CD4-positive, alpha-beta T cell (primary cell): ENCODE data around the gene MRPL1. TPM values are rescaled to one million over a fixed set of nuclear protein-coding genes. Genes with fewer than 3 reads are reported as not detected.

Experiments used
- ATAC-seq: fragments of 200-7000 bp; cut with Tn5 transposase; one replicate; pipeline ENCODE4 v1.10.0; 2022; ENCODE audit warnings: mild to moderate bottlenecking; ENCODE audit not compliant: poor library complexity
- CTCF ChIA-PET: fragments of 350-600 bp; sonication (Branson Sonifier 250); formaldehyde crosslinking; loops from one replicate; lab custom pipeline; 2021; ENCODE audit warnings: antibody characterized with exemption, inconsistent platforms; lab: Charles Lee
- POLR2A ChIA-PET: fragments of 350-600 bp; sonication (Branson Sonifier 250); formaldehyde crosslinking; loops from one replicate; lab custom pipeline; 2021; ENCODE audit warnings: antibody characterized with exemption, inconsistent platforms; lab: Charles Lee
- DNase-seq, 14 experiments: peaks; one replicate each; pipeline ENCODE4 v3.0.0-alpha.2; 2013 to 2020; ENCODE audit warnings: mixed read lengths in 2 of 14
- H3K27ac ChIP-seq, 2 donors: one replicate each; pipeline versions ENCODE4 v1.5.1 to v1.7.0; 2013; ENCODE audit warnings: low read length in 2 of 2, low read depth in 1 of 2, mild to moderate bottlenecking in 1 of 2
- H3K27me3 ChIP-seq, 2 experiments: 1 replicate in 1 of 2; 2 replicates in 1 of 2; pipeline versions ENCODE4 v1.6.1 to v1.7.0; 2013; ENCODE audit warnings: low read length in 2 of 2, control low read depth in 1 of 2, mild to moderate bottlenecking in 1 of 2, moderate library complexity in 1 of 2; ENCODE audit not compliant: insufficient read depth in 2 of 2, control insufficient read depth in 1 of 2
- H3K36me3 ChIP-seq: one replicate; pipeline ENCODE4 v1.6.1; 2013; ENCODE audit warnings: low read length, control low read depth; ENCODE audit not compliant: insufficient read depth
- H3K4me1 ChIP-seq: one replicate; pipeline ENCODE4 v1.6.1; 2013; ENCODE audit warnings: low read length, control low read depth; ENCODE audit not compliant: insufficient read depth
- H3K4me3 ChIP-seq: one replicate; pipeline ENCODE4 v1.5.1; 2013; ENCODE audit warnings: mild to moderate bottlenecking, low read length, moderate library complexity
- H3K9me3 ChIP-seq, 2 experiments: 1 replicate in 1 of 2; 2 replicates in 1 of 2; pipeline versions ENCODE4 v1.6.1 to v1.7.0; 2013; ENCODE audit warnings: low read length in 2 of 2, mild to moderate bottlenecking in 2 of 2, control low read depth in 1 of 2, moderate library complexity in 1 of 2; ENCODE audit not compliant: control insufficient read depth in 1 of 2, insufficient read depth in 1 of 2
- H3K27ac Mint-ChIP-seq: one replicate; pipeline ENCODE4 v1.8.0; 2020; ENCODE audit warnings: mixed read lengths
- H3K27me3 Mint-ChIP-seq: one replicate; pipeline ENCODE4 v1.8.0; 2021; ENCODE audit warnings: mixed read lengths
- H3K36me3 Mint-ChIP-seq: one replicate; pipeline ENCODE4 v1.8.0; 2021; ENCODE audit warnings: low read depth, mixed read lengths
- H3K4me1 Mint-ChIP-seq: one replicate; pipeline ENCODE4 v1.8.0; 2021; ENCODE audit warnings: low read depth, mixed read lengths
- H3K4me3 Mint-ChIP-seq: one replicate; pipeline ENCODE4 v1.8.0; 2020; ENCODE audit warnings: mild to moderate bottlenecking, mixed read lengths
- H3K9me3 Mint-ChIP-seq: one replicate; pipeline ENCODE4 v1.8.0; 2020; ENCODE audit warnings: mixed read lengths
- intact Hi-C, 2 experiments: fragments of 100-400 bp; cut with DNase I in 1 of 2; cut with micrococcal nuclease in 1 of 2; formaldehyde crosslinking; loops; one replicate each; pipeline versions ENCODE4 v1.15.1 to v1.9.0; 2023 to 2025; cut with DNase I, micrococcal nuclease
- total RNA-seq, 174 experiments: library from RNA in 2 of 174; stranded (reverse) in 2 of 174; gene quantifications; one replicate each; pipeline ENCODE4 v1.2.3 and lab custom pipeline; 2021 to 2026
- TF ChIP-seq, protein P1 (sequence below): fragments of 200-600 bp; IDR thresholded peaks from one replicate; pipeline ENCODE4 v1.8.0; 2022; ENCODE audit warnings: antibody characterized with exemption, mild to moderate bottlenecking

Gene MRPL1
- total RNA-seq, 2 experiments from 2014 or later = 14.8 to 17.5 TPM

DNA sequence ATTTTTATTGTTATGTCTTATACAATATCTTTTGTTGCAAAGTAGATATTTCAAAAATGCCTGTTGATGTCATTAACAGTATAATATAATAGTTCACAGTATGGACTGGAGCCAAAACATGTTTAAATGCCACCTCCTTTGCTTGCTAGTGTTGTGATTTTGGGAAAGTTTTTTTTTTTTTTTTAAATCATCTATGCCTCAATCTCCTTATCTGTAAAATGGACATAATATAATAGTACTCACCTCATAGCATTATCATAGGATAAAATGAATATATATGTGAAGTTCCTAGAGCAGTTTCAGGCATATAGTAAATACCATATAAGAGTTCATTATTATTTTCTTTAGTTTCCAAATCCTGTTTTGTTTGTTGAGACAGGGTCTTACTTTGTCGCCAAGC, 18.3 kb upstream of the MRPL1 start:
- TF ChIP-seq, protein P1, sequence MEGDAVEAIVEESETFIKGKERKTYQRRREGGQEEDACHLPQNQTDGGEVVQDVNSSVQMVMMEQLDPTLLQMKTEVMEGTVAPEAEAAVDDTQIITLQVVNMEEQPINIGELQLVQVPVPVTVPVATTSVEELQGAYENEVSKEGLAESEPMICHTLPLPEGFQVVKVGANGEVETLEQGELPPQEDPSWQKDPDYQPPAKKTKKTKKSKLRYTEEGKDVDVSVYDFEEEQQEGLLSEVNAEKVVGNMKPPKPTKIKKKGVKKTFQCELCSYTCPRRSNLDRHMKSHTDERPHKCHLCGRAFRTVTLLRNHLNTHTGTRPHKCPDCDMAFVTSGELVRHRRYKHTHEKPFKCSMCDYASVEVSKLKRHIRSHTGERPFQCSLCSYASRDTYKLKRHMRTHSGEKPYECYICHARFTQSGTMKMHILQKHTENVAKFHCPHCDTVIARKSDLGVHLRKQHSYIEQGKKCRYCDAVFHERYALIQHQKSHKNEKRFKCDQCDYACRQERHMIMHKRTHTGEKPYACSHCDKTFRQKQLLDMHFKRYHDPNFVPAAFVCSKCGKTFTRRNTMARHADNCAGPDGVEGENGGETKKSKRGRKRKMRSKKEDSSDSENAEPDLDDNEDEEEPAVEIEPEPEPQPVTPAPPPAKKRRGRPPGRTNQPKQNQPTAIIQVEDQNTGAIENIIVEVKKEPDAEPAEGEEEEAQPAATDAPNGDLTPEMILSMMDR = no peak
- ChIA-PET POLR2A (interaction anchor here (1.0 to 4.0 kb wide), 5 partner anchors 9 to 24 kb away, joined by 3 to 27 read pairs (median 3); partner anchors contain the start of gene MRPL1), CTCF (interaction anchor here (1.2 to 1.6 kb wide), 2 partner anchors 17 to 116 kb away, joined by 3 read pairs; no protein-coding TSS in a partner anchor)
- Histone ChIP-seq H3K4me3 (no peak overlapping the region), H3K27me3 (no peaks in the 10 kb centered on the region), H3K36me3 (no peaks in the 10 kb centered on the region), H3K9me3 (no peaks in the 10 kb centered on the region), H3K27ac (no peak overlapping the region), H3K4me1 (no peaks in the 10 kb centered on the region)
- intact Hi-C loops = no loop called here
- Mint-ChIP-seq H3K4me1 (peaks cover 23% of the 10 kb centered on the region), H3K4me3 (no peak overlapping the region), H3K27ac (no peak overlapping the region), H3K36me3 (no peaks in the 10 kb centered on the region), H3K9me3 (no peaks in the 10 kb centered on the region), H3K27me3 (no peaks in the 10 kb centered on the region)
- DNase-seq = no peak
- no peak for ATAC-seq

DNA sequence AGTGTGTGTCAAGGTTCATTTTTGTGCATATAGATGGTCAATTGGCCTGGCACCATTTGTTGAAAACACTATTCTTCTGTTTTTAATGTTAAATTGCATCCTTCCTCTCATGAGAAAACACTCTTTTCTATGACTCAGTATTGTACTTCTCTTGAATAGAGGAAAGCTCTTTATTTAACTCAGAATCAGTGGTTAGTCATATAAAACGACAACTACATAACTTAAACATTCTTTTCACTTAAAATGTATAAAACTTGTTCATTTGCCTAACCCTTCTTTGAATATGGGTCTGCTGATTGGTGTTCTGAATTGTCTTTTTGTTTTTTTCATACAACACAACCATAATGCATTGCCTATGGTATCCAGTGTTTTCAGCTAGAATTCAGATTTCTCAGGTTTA, 17.2 kb upstream of the MRPL1 start:
- no peak for ATAC-seq
- no peak overlapping the region for H3K4me3 Mint-ChIP-seq
- no peaks in the 10 kb centered on the region for H3K36me3 Mint-ChIP-seq
- no peaks in the 10 kb centered on the region for H3K9me3 Mint-ChIP-seq
- H3K27ac Mint-ChIP-seq = no peak overlapping the region
- intact Hi-C loops = no loop called here
- TF ChIP-seq, protein P1 = no peak
- Histone ChIP-seq H3K36me3 (no peaks in the 10 kb centered on the region), H3K27ac (no peak overlapping the region), H3K4me1 (no peaks in the 10 kb centered on the region), H3K9me3 (no peaks in the 10 kb centered on the region), H3K4me3 (no peak overlapping the region), H3K27me3 (no peaks in the 10 kb centered on the region)
- CTCF ChIA-PET = no interaction called here
- POLR2A ChIA-PET = interaction anchor here (4.0 kb wide), 1 partner anchor 25 kb away, joined by 27 read pairs; no protein-coding TSS in a partner anchor
- H3K4me1 Mint-ChIP-seq = peaks cover 18% of the 10 kb centered on the region
- DNase-seq = no peak
- H3K27me3 Mint-ChIP-seq = no peaks in the 10 kb centered on the region

DNA sequence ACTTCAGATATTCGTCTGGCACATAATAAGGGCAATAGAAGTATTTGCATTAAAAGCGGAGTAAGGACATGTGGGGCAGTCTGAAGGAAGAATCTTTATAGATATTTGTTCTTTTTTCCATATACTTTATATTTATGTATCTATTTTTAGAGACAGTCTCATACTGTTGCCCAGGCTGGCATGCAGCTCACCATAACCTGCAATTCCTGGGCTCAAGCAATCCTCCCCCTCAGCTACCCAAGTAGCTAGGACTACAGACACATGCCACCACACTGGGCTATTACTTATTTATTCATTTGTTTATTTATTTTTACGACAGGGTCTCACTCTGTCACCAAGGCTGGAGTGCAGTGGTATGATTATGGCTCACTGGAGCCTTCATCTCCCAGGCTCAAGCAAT, 16.7 kb upstream of the MRPL1 start:
- intact Hi-C loops = no loop called here
- TF ChIP-seq, protein P1 = no peak
- Histone ChIP-seq H3K27me3 (no peaks in the 10 kb centered on the region), H3K9me3 (no peaks in the 10 kb centered on the region), H3K36me3 (no peaks in the 10 kb centered on the region), H3K4me3 (no peak overlapping the region), H3K4me1 (no peaks in the 10 kb centered on the region), H3K27ac (no peak overlapping the region)
- H3K27ac Mint-ChIP-seq = no peak overlapping the region
- no peaks in the 10 kb centered on the region for H3K27me3 Mint-ChIP-seq
- ATAC-seq (no peak), DNase-seq (no peak)
- H3K4me1 Mint-ChIP-seq = peaks cover 18% of the 10 kb centered on the region
- H3K4me3 Mint-ChIP-seq = no peak overlapping the region
- no peaks in the 10 kb centered on the region for H3K36me3 Mint-ChIP-seq
- ChIA-PET CTCF (no interaction called here), POLR2A (interaction anchor here (4.0 kb wide), 1 partner anchor 25 kb away, joined by 27 read pairs; no protein-coding TSS in a partner anchor)
- no peaks in the 10 kb centered on the region for H3K9me3 Mint-ChIP-seq
